Amygdala (tissue), 56 donors: ENCODE data around the gene ATP8B3.

ENCODE experiments used
- DNase-seq, 56 donors: peaks; one replicate each; lab custom pipeline; 2025; lab: John Stamatoyannopoulos, UW

Gene ATP8B3

DNA sequence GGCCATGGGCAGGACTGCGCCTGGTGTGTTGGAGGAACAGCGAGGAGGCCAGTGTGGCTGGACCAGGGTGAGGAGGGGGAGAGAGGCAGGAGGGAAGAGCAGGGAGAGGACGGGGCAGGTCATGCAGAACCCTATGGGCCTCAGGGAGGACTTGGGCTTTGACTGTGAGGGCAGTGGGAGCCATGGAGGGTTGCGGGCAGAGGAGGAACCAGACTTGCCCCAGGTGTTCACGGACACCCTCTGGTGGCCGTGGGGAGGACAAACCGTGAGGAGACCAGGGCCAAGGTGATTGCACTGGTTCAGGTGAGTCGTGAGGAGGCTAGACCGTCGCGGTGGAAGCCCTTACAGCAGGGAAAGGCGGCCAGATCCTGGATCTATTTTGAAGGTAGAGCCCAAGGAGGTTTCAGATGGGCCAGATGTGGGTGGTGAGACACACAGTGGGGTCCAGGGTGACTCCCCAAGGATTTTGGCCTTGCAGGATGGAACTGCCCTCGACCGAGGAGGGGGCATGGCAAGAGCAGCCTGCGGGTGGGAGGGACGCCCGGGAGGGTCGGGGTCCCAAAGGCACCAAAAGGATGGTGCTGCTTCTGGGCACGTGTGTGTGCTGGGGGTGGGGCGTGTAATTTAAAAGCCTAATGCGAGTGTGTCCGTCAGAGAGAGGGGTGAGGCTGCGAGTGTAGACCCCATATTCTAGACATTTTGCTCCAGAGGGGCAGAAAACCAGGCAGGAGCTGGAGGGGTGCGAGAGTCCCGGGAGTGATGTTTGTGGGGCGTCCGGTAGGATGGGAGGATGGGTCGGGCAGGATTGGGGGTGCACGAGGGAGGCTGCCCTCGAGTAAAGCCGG, 39.0 kb upstream of the ATP8B3 start:
- no peak for DNase-seq

DNA sequence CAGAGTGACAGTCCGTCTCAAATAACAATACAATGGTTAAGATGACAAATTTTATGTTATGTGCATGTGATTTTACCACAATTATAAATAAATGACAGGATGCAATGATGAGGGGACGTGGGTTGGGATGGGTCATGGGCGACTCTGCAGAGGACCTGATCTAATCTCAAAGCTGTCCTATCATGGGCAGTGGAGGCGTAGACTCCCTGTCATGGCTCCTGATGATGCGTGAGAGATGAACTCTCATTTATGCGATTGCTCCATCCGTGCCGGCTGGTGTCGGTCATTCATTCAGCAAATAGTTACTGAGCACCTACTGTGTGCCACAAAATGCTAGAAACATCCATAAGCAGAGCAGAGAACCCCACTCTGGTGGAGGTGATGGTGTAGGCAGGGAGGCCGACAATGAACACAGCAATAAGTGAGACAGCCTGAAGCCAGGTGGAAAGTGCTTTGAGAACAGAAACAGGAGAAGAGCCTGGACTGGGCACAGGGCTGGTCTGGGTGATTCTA, 37.9 kb upstream of the ATP8B3 start:
- no peak for DNase-seq

DNA sequence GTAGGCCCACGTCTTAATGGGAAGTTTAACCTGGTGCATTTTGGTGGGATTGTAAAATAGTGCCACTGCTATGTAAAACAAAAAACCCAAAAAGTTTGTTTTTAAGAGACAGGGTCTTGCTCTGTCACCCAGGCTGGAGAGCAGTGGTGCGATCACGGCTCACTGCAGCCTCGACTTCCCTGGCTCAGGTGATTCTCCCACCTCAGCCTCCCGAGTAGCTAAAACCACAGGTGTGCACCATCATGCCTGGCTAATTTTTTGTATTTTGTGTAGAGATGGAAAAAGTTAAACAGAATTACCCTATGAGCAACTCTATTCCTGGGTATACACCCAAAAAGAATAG, 37.0 kb upstream of the ATP8B3 start:
- DNase-seq: no peak

DNA sequence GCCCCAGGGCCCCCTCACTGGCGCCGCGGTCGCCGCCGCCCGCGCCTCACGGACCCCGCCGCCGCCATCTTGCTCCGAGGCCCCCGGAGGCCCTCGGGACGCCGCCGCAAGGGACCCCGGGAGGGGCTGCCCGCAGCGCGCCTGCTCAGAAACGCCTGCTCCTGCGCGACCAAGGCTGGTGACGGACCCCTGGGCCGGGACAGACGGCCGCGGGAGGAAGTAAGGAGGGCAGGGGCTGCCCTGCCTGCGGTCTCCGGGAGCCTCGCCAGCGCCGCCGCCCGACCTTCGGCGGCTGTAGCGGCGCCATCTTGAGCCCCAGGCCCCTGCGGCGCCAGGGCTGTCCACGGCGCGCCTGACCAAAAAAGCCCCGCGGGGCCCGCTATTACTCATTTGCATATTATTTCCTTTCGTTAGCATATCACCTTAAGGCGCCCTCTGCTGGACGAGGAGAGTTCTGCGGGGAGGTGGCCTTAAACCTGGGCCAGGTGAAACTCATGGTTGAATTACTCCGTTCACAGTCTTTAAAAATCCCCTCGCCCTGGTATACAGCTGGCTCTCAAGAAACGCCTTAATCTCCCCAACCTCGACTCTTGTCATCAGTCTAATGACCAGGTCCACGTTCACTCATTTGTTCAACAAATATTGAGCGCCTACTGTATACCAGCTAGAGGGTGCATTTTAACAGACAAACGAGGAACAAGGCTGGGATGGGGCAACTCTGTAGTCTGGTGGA, 36.5 kb upstream of the ATP8B3 start, which contains the start of gene REXO1:
Gene REXO1 (minus strand): TSS at position 85 of the 733 bp plus-strand sequence. CDS start 125 bp downstream, outside the sequence.
- peak; percentile 26 to 98 (median 86) for DNase-seq

DNA sequence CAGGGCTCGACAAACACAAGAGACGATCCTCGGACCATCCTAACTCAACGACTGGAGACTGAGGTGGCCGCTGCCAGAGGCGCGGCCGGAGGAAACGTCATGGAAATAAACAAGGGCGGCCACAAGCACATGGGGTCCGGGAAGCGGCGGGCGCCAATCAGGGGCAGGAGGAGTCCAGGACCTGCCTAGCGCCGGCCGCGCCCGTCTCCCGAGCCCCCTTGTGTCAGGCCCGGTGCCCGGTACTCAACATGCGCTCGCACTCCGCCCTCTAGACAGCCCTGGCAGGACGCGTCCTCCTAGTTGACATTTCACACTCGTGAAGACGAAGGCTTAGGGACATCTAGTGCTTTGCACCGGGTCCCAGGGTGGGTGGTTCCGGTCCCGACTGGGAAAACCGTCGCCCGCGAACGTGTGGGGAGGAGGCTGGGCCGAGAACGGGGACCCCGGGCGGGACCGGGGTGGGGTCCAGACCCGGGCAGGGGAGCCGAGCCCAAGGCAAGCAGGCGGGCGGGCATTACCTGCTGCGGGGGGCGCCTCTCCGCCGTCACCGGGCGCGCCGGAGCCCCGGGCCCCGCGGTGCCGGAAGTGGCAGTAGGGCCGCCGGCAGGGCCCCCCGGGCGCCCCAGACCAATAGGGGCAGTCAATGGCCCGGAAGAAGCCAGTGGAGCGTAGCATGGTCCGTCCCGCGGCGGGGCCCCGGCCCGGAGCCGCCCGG, 35.8 kb upstream of the ATP8B3 start:
- peak in 4 of 56 donors; percentile 32 to 60 (median 40) for DNase-seq

DNA sequence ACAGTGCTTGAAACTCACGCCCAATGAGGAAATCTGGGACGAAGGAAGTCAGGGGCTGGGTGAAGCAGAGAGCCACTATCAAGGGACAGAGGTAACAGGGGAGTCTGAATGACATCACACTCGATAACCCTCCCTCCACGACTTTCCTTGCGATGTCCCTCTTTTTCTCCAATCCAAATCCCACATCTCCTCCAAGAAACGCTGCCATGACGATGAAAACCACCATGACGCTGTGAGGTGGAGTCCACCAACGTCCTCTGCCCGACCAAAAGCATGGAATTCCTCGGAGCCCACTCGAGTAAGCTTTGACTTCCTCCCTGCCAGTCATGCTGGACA, 35.2 kb upstream of the ATP8B3 start:
- DNase-seq: no peak

DNA sequence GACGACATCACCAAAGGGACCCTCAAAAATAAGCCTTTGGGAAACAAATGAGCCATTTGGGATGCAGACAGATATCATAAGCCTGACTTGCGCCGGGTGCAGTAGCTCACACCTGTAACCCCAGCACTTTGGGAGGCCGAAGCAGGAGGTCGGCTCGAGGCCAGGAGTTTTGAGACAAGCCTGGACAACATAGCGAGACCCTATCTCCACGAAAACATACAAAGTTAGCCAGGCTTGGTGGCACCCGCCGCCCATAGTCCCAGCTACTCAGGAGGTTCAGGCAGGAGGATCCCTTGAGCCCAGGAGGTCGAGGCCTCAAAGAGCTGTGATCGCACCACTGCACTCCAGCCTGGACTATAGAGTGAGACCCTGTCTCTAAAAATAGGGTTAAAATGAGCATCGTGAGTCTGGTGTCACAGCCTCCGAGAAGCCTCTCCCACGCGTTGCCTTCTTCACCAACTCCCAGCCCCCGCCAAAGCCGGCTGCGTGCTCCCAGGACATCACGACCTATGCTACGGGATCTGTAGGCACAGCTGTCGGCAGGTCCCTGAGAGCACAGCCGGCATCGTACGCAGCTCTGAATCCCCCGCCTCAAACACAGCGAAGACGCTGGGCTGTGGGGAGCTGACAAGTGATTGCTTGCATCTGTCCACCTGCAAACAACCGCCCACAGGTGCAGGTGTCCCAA, 34.6 kb upstream of the ATP8B3 start:
- DNase-seq: no peak

DNA sequence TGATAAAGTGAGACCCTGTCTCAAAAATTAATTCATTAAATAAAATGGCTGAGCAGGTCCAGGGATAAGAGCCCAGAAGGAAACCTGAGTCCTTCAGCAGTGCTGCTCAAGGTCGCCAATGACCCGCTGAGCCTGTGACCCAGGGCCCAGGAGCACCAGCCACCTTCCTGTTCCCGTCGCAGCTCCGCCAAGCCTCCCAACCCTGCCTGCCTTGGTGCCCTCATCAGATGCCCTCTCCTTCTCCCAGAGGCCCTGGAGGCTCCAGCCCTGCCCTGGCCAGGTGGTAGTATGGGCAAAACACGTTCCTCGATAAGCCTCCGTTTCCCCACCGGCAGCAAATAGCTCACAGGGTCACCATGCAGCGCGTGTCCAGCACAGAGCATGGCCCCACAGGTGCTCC, 33.6 kb upstream of the ATP8B3 start:
- DNase-seq: no peak

DNA sequence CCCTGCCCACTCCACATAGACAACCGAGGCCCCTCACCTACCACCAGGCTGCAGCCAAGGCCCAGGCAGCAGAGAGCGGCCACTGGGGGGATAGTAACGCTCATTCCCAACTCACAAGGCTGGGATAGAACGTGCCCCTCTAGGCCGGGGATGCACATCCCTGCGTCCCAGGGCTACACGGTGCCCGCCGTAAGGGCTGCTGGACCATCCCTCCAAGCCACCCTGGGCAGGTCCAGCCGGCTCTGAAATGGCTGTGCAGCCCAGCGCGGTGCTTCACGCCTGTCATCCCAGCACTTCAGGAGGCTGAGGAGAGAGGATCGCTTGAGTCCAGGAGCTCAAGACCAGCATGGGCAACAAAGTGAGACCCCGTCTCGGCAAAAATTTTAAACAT, 33.0 kb upstream of the ATP8B3 start:
- no peak for DNase-seq

DNA sequence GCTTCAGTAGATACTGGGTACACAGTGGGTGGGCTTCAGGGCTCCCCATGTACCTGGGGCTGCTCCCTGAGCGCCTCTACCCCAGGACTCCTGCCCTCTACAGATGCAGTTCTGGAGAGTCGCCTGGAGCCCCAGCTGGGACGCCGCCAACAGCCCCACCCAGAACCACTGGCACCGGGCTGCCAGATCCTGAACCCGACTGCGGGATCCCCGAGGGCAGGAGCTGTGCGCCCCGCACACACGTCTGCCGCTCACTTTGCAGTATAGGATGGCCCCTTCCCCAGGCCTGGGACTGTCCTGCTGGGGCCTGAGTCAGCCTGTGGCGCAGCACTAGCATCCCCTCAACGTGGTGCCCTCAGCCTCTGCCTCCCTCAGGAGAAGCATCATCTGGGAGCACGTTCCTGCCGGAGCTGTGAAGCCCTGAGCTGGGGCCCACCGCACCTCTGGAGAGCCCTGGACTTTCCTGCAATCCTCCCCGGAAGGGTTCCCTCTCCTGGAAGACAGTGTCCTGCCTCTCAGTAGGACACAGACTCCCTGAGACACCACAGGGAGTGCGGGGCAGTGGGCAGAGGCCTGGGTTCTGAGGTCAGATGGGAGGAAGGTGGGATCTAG, 32.5 kb upstream of the ATP8B3 start:
- no peak for DNase-seq

DNA sequence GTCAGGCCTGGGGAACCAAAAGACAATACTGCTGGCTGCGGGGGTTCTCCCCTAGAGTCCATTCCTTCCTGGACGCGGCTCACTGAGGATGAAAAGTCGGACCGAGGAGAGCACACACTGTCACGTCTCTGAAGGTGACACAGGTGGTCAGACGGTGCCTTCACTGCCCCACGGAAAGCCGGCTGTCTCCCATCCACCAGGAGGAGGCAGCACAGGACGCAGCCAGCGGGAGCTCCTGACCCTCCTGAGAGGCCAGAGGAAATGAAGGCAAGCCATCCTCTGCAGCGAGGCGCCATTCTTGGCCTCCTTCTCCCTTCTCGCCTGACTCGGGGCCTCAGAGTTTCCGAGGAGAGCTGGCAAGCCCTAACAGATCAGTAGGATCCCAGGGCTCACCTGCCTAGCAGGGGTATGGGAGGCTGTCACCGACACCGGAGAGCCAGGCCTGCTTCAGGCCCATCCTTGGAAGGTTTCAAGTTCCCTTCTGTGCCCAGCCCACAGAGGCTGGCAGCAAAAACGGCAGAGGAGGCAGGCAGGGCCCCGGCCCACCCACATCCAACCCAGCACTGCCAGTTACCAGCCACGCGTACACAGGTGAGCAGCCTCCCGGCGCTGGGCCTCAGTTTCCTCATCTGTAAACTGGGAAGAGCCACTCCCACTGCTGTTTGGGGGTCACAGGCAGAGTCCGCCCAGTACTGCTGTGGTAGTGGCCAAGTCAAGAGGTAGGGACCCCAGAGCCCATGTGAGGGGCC, 31.7 kb upstream of the ATP8B3 start:
- no peak for DNase-seq

DNA sequence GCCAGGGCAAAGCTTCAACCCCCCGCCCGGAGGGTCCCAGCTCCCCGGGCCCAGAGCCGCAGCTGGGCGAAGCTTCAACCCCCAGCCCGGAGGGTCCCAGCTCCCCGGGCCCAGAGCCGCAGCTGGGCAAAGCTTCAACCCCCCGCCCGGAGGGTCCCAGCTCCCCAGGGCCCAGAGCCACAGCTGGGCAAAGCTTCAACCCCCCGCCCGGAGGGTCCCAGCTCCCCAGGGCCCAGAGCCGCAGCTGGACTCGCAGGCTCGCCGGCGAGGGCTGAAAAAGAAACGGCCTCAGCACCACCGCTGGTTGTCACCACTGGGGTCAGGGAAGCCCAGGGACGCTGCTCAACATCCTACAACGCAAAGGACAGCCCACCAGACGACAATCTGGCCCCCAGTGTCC, 31.0 kb upstream of the ATP8B3 start:
- no peak for DNase-seq

DNA sequence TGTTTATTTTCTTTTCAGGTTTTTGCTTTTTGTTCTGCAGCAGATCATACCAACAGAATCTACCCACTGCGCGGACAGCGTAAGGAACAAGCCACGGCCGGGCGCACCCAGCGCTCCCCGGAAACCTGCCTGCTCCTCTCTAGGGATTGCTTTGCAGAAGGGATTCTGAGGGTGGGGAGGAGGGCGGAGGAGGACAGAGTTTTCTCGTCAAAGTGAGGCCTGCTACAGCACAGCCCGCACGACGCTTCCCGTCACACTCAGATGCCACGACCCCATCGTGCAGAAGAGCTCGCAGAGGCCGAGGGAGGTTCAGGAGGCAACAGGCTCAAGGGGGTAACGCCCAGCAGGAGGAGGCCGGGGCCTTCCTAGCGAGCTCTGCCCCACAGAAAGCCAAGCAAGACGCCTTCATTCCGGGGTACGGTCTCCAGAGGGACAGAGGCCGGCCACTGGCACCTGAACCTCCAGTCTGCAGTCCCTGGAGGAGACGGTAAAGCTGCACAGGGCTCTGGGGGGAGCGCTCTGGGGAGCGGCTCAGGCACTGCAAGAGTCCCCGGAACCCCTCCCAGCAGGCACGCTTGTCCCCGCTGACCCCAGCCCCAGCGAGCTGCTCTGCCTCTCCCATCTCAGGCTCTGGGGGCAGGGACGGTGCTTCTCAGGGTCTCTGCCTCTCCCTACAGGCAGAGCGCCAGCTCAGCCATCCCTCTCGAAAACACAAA, 29.3 kb upstream of the ATP8B3 start:
- no peak for DNase-seq

DNA sequence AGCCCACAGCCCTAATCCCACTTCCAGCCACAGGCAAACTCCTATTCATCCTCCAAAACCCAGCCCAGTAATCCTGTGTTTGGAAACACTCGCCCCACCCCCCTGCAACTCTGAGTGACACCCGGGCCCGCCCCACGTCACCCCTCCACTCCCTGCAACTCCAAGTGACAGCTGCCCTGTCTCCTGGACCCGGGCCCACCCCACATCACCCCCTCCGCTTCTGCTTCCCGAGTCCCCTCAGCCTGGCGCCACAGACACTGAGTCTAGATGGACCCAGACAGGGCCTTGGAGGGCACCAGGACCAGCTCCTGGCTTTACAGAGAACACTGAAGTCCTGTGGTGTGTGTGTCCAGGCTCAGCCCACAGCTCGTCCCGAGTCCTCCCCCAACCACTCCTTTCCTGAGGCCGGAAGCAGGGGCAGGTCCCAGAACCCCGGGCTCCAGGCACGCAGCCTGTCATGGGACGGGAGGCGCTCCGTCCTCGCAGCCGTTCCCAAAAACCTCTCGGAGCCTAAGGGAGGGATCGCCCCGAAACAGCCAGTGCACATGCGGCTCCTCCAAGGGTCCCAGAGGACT, 28.6 kb upstream of the ATP8B3 start:
- no peak for DNase-seq

DNA sequence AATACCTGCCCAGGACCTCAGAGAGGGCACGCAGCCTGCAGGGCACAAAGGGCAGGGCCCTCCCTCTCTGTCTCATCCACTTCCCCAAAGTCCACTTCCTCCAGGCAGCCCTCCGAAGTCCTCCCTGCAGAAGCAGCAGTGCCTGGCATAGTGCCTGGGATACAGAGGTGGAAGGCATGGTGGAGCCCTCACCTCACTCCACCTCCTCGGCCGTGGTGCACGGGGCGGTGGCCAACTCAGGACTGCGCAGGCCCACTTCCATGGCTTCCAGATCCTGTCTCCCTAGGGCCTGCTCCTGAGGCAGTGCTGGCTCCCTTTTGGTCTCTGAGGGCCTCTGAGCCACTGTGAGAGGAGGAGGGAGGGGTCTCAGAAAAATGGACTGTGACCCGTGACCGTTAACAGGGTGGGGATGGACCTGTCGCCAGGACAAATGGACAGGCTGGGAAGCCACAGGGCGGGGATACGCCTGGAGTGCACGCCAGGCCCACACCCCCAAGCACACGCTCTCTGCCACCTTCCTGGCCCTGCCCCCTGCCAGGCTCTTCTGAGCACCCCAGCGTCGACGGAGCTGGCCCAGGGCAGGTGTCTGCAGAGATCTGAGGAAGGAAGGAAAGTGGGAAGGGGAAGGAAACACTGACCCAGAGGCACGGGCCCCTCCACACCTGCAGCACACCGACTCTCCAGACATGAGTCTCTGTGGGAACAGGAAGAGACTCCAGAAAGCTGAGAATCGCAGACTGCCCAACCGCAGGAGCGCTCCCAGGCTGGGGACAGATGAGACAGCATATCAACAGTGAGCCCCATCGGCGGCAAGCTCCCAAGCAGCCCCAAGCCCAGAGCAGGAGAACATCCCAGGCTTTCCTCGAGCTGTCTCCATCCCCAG, 27.8 kb upstream of the ATP8B3 start:
- DNase-seq: no peak

DNA sequence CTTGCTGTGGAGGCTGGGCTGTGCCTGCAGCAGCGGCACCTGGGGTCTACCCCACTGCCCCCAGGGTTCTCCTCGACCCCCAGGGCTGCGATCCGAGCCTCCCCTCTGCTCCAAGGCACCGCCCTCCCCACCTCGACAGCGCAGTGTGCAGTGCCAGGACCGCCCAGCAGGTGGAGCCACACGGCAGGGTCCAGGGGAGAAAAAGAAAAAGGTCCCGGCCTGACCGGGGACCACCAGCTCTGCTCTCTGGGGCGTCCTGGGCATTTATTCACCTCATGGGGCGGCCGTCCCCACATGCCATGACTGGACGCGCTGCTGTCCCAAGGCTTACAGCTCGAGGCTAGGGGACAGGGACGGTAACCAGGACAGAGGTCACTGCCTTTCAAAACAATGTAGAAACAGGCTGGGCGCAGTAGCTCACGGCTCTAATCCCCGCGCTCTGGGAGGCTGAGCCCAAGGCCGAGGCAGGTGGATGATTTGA, 25.6 kb upstream of the ATP8B3 start:
- DNase-seq: peak in 6 of 56 donors; percentile 3 to 33 (median 10)

DNA sequence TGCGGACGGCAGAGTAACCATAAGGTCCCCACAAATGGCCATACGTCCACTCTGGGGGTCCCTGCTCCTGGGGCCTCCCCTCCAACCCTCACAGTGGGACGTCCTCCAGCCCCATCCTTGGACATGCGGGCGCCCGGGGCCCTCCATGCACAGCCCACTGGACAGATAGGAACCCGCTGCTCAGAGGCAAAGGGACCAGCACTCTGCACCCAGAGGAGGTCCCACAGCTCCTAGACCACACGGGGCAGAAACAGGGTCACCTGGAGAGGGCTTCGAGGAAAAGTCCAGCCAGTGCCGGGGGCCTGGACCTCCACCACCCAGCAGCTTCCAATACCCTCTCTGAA, 25.1 kb upstream of the ATP8B3 start:
- DNase-seq: no peak
